ENCODE results near the gene SAPCD1.

GRCh38 chr6:31781244-31782125, 19.0 kb downstream of the SAPCD1 start:
- TF ChIP-seq CTCF (IDR thresholded peaks at IDR 0.05; ENCODE audit: low read depth, low read length, missing input control) (no peak), SP1 (IDR thresholded peaks at IDR 0.05) (no peak)
